ENCODE data around the gene CEBPZOS. TPM values are rescaled to one million over a fixed set of nuclear protein-coding genes. Genes with fewer than 3 reads are reported as not detected.
A peak's percentile ranks its signal among the peaks of the same experiment; 100 is the strongest.
"Not testable (repeated sequence)": the region's sequence is repeated elsewhere in the genome, so short reads cannot be mapped to it uniquely, and the experiment has no call there.

The CEBPZOS gene
- total RNA-seq, 6 experiments from 2014 or later = 55.2 to 66.6 (median 63.5) TPM

DNA sequence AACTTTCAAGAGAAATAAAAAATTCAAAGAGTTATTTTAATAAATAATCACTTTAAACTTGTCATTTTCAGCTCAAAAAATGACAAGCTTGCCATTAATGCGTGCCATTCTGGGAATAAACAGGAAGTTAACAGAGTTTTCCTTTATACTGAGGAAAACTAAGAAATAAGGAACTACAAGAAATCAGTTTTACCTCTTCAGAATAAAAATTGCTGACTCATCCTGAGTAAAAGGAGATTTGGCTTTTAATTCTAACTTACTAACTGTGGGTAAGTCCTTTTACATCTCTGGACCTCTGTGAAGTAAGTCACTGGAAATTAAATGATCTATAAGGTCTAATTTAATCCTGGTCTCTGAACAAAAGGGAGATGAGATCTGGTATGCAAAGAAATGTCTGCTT, 19.0 kb downstream of the CEBPZOS start:
- no peak for DNase-seq
- TF ChIP-seq, protein P1, sequence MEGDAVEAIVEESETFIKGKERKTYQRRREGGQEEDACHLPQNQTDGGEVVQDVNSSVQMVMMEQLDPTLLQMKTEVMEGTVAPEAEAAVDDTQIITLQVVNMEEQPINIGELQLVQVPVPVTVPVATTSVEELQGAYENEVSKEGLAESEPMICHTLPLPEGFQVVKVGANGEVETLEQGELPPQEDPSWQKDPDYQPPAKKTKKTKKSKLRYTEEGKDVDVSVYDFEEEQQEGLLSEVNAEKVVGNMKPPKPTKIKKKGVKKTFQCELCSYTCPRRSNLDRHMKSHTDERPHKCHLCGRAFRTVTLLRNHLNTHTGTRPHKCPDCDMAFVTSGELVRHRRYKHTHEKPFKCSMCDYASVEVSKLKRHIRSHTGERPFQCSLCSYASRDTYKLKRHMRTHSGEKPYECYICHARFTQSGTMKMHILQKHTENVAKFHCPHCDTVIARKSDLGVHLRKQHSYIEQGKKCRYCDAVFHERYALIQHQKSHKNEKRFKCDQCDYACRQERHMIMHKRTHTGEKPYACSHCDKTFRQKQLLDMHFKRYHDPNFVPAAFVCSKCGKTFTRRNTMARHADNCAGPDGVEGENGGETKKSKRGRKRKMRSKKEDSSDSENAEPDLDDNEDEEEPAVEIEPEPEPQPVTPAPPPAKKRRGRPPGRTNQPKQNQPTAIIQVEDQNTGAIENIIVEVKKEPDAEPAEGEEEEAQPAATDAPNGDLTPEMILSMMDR (IDR thresholded peaks at IDR 0.05) = no peak
- peak overlapping the region; percentile 54 for H3K27ac Mint-ChIP-seq

DNA sequence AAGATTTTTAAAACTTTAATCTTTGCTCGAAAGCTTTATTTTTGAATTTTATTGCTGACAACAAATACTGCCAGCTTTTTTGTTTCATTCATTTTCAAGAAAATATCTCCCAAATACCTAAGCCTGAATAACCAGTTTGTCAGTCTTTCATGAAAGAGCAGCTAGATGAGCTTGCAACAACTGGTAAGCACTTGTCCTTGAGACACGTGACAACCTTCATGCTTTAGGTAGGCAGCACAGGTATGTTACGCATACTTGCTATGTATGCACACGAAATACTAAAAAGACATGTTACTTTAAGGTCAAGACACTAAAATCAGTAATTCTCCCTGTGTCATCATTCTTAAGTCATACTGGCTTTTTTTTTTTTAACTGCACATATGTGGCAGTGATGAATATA, 22.8 kb downstream of the CEBPZOS start:
- H3K36me3 Mint-ChIP-seq (ENCODE audit: low read depth) = peaks cover 13% of the 10 kb centered on the region; the same call in 1 of the 2 replicates
- H3K4me3 Mint-ChIP-seq = no peak overlapping the region
- H3K4me1 Mint-ChIP-seq (ENCODE audit: low read depth) = peaks cover 7% of the 10 kb centered on the region
- H3K27ac Mint-ChIP-seq = no peak overlapping the region
- no peaks in the 10 kb centered on the region for H3K9me3 Mint-ChIP-seq
- no peak for DNase-seq
- H3K27me3 Mint-ChIP-seq (ENCODE audit: insufficient read depth) = no peaks in the 10 kb centered on the region
- TF ChIP-seq, protein P1 (IDR thresholded peaks at IDR 0.05) = no peak

More for the DNA sequence above, 19.0 kb downstream of the CEBPZOS start:
- no peaks in the 10 kb centered on the region for H3K27me3 Mint-ChIP-seq (ENCODE audit: insufficient read depth)
- H3K9me3 Mint-ChIP-seq = no peaks in the 10 kb centered on the region
- H3K4me3 Mint-ChIP-seq = no peak overlapping the region
- H3K4me1 Mint-ChIP-seq (ENCODE audit: low read depth) = peaks cover 23% of the 10 kb centered on the region
- H3K36me3 Mint-ChIP-seq (ENCODE audit: low read depth) = peaks cover 34% of the 10 kb centered on the region

DNA sequence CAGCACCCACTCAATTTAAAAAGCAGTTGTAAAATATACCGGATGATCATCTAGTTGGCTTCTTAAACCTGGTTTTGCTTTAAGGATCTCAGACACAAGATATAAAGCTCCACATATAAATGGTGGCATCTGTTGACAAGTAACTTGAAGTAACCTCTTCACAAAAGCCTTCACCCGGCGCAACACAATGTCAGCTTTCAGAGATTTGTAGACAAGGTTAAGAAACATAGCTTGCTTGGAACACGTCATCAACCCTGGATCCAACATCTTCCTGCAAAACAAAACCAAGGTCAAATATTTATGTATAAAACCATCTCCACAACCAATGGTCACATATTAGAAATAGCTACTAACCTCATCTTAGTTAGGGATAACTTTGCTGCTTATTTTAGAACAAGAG, 26.8 kb downstream of the CEBPZOS start:
- Mint-ChIP-seq H3K36me3 (ENCODE audit: low read depth) (peaks cover 14% of the 10 kb centered on the region; the same call in 1 of the 2 replicates), H3K27me3 (ENCODE audit: insufficient read depth) (no peaks in the 10 kb centered on the region), H3K27ac (no peak overlapping the region), H3K4me1 (ENCODE audit: low read depth) (peaks cover 13% of the 10 kb centered on the region), H3K4me3 (no peak overlapping the region), H3K9me3 (no peaks in the 10 kb centered on the region)
- DNase-seq = no peak
- TF ChIP-seq, protein P1 (IDR thresholded peaks at IDR 0.05) = no peak

- no peak overlapping the region for H3K27ac Mint-ChIP-seq
- H3K36me3 Mint-ChIP-seq (ENCODE audit: low read depth) = peaks cover 14% of the 10 kb centered on the region; the same call in 1 of the 2 replicates
- peaks cover 14% of the 10 kb centered on the region for H3K4me1 Mint-ChIP-seq (ENCODE audit: low read depth)
- H3K4me3 Mint-ChIP-seq = no peak overlapping the region
- DNase-seq = no peak
- H3K9me3 Mint-ChIP-seq = no peaks in the 10 kb centered on the region
- TF ChIP-seq, protein P1 (IDR thresholded peaks at IDR 0.05) = no peak
- H3K27me3 Mint-ChIP-seq (ENCODE audit: insufficient read depth) = no peaks in the 10 kb centered on the region
These were observed 27.8 kb downstream of the CEBPZOS start for GRCh38 chr2:37224063-37224462.

- H3K9me3 Mint-ChIP-seq = not testable (repeated sequence)
These were observed 28.8 kb downstream of the CEBPZOS start for GRCh38 chr2:37225129-37225528.

GRCh38 chr2:37226863-37227262, 30.6 kb downstream of the CEBPZOS start:
- Mint-ChIP-seq H3K27ac (no peak overlapping the region), H3K4me3 (no peak overlapping the region), H3K36me3 (ENCODE audit: low read depth) (peaks cover 14% of the 10 kb centered on the region; the same call in 1 of the 2 replicates), H3K27me3 (ENCODE audit: insufficient read depth) (no peaks in the 10 kb centered on the region), H3K9me3 (no peaks in the 10 kb centered on the region), H3K4me1 (ENCODE audit: low read depth) (peaks cover 20% of the 10 kb centered on the region)
- TF ChIP-seq, protein P1 (IDR thresholded peaks at IDR 0.05) = no peak
- DNase-seq = no peak

More at GRCh38 chr2:37225129-37225528, 28.8 kb downstream of the CEBPZOS start:
- H3K27ac Mint-ChIP-seq; H3K4me3 Mint-ChIP-seq; H3K27me3 Mint-ChIP-seq (ENCODE audit: insufficient read depth); DNase-seq: not testable (repeated sequence)
- Mint-ChIP-seq H3K4me1 (ENCODE audit: low read depth) (peaks cover 20% of the 10 kb centered on the region), H3K36me3 (ENCODE audit: low read depth) (peaks cover 14% of the 10 kb centered on the region; the same call in 1 of the 2 replicates)
